ENCODE data around the gene TSHZ2. TPM values are rescaled to one million over a fixed set of nuclear protein-coding genes. Genes with fewer than 3 reads are reported as not detected.
A peak's percentile ranks its signal among the peaks of the same experiment; 100 is the strongest.

TSHZ2 gene
- total and polyA plus RNA-seq, 9 of the 15 experiments (the other 6 are each of a cell fraction or from before 2014, with no cell fraction given): 0.03 to 0.20 (median 0.05) TPM; not detected in 4

- TF ChIP-seq, protein P1, sequence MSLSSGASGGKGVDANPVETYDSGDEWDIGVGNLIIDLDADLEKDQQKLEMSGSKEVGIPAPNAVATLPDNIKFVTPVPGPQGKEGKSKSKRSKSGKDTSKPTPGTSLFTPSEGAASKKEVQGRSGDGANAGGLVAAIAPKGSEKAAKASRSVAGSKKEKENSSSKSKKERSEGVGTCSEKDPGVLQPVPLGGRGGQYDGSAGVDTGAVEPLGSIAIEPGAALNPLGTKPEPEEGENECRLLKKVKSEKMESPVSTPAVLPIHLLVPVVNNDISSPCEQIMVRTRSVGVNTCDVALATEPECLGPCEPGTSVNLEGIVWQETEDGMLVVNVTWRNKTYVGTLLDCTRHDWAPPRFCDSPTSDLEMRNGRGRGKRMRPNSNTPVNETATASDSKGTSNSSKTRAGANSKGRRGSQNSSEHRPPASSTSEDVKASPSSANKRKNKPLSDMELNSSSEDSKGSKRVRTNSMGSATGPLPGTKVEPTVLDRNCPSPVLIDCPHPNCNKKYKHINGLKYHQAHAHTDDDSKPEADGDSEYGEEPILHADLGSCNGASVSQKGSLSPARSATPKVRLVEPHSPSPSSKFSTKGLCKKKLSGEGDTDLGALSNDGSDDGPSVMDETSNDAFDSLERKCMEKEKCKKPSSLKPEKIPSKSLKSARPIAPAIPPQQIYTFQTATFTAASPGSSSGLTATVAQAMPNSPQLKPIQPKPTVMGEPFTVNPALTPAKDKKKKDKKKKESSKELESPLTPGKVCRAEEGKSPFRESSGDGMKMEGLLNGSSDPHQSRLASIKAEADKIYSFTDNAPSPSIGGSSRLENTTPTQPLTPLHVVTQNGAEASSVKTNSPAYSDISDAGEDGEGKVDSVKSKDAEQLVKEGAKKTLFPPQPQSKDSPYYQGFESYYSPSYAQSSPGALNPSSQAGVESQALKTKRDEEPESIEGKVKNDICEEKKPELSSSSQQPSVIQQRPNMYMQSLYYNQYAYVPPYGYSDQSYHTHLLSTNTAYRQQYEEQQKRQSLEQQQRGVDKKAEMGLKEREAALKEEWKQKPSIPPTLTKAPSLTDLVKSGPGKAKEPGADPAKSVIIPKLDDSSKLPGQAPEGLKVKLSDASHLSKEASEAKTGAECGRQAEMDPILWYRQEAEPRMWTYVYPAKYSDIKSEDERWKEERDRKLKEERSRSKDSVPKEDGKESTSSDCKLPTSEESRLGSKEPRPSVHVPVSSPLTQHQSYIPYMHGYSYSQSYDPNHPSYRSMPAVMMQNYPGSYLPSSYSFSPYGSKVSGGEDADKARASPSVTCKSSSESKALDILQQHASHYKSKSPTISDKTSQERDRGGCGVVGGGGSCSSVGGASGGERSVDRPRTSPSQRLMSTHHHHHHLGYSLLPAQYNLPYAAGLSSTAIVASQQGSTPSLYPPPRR (CRISPR knock-in tag; IDR thresholded peaks at IDR 0.05; ENCODE audit: borderline replicate concordance): no peak
- TF ChIP-seq NFE2 (IDR thresholded peaks at IDR 0.05; ENCODE audit: low read depth) (peak; percentile 88), ATF7 (IDR thresholded peaks at IDR 0.05) (peak; percentile 49), ZNF699 (CRISPR knock-in tag; IDR thresholded peaks at IDR 0.05; ENCODE audit: insufficient replicate concordance) (no peak), NCOA6 (IDR thresholded peaks at IDR 0.05) (no peak), ZNF316 (IDR thresholded peaks at IDR 0.05) (peak; percentile 90), HDAC2 (IDR thresholded peaks at IDR 0.05) (peak; percentile 85), FOXM1 (IDR thresholded peaks at IDR 0.05; ENCODE audit: low read depth) (no peak), FOXM1 (CRISPR knock-in tag; IDR thresholded peaks at IDR 0.05; ENCODE audit: low read depth) (no peak), RBM25 (IDR thresholded peaks at IDR 0.05; ENCODE audit: low read depth, low read length, severe bottlenecking) (no peak), BDP1 (IDR thresholded peaks at IDR 0.05; ENCODE audit: insufficient read depth, insufficient read length) (no peak), RREB1 (CRISPR knock-in tag; IDR thresholded peaks at IDR 0.05) (peak; percentile 91), U2AF1 (optimal IDR thresholded peaks at IDR 0.05; ENCODE audit: low read depth, low read length) (no peak), TOE1 (IDR thresholded peaks at IDR 0.05; ENCODE audit: borderline replicate concordance) (peak; percentile 37; the same call in 1 of the 2 replicates), TOE1 (CRISPR knock-in tag; IDR thresholded peaks at IDR 0.05; ENCODE audit: borderline replicate concordance, low read depth) (no peak), NFRKB (IDR thresholded peaks at IDR 0.05; ENCODE audit: low read depth) (0 out of 2 replicates have a peak, but pooled peaks have one; percentile 22), RBFOX2 (IDR thresholded peaks at IDR 0.05; ENCODE audit: low read depth, low read length) (no peak), TCFL5 (CRISPR knock-in tag; conservative IDR thresholded peaks at IDR 0.05) (no peak)
- TF ChIP-seq, protein P2, sequence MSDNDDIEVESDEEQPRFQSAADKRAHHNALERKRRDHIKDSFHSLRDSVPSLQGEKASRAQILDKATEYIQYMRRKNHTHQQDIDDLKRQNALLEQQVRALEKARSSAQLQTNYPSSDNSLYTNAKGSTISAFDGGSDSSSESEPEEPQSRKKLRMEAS (CRISPR knock-in tag; IDR thresholded peaks at IDR 0.05): no peak
Observed at GRCh38 chr20:53296451-53297153, 324.4 kb downstream of the TSHZ2 start (continued).
